ENCODE data around the gene USP15. TPM values are rescaled to one million over a fixed set of nuclear protein-coding genes. Genes with fewer than 3 reads are reported as not detected.
"Not testable (repeated sequence)": the region's sequence is repeated elsewhere in the genome, so short reads cannot be mapped to it uniquely, and the experiment has no call there.

Gene USP15
- total RNA-seq, 4 donors from 2014 or later = 70.8 to 99.4 (median 77.9) TPM

- TF ChIP-seq POLR2A (IDR thresholded peaks at IDR 0.05) = no peak
- TF ChIP-seq EP300 (IDR thresholded peaks at IDR 0.05) = no peak
- TF ChIP-seq CTCF (IDR thresholded peaks at IDR 0.05) = no peak
- Histone ChIP-seq H3K4me1 (no peaks in the 10 kb centered on the region), H3K27ac (no peak overlapping the region), H3K36me3 (peaks cover 0 to 39% (median 0%) of the 10 kb centered on the region in 3 donors), H3K9me3 (peaks cover 0 to 8% (median 0%) of the 10 kb centered on the region in 4 donors), H3K4me3 (no peak overlapping the region), H3K27me3 (no peaks in the 10 kb centered on the region)
- WGBS, 2 donors = 68 to 69% methylated on average over 2 of the region's 2 CpGs
- DNase-seq (ENCODE audit: low spot score in 2 of 2) = no peak
Measured at GRCh38 chr12:62361048-62361447, 100.8 kb downstream of the USP15 start.

GRCh38 chr12:62363506-62363905, 103.3 kb downstream of the USP15 start:
- WGBS, 2 donors = 98 to 99% methylated on average over 4 of the region's 4 CpGs
- Histone ChIP-seq H3K27ac (no peak overlapping the region), H3K4me1 (no peaks in the 10 kb centered on the region), H3K27me3 (no peaks in the 10 kb centered on the region), H3K4me3 (no peak overlapping the region), H3K36me3 (peaks cover 0 to 30% (median 0%) of the 10 kb centered on the region in 3 donors), H3K9me3 (peaks cover 0 to 12% (median 0%) of the 10 kb centered on the region in 4 donors)
- no peak for TF ChIP-seq POLR2A (IDR thresholded peaks at IDR 0.05)
- no peak for TF ChIP-seq EP300 (IDR thresholded peaks at IDR 0.05)
- no peak for TF ChIP-seq CTCF (IDR thresholded peaks at IDR 0.05)
- no peak for DNase-seq (ENCODE audit: low spot score in 2 of 2)

GRCh38 chr12:62364697-62365096, 104.5 kb downstream of the USP15 start:
- not testable (repeated sequence) for H3K4me1 ChIP-seq; DNase-seq (ENCODE audit: low spot score in 2 of 2); H3K27me3 ChIP-seq; H3K27ac ChIP-seq; H3K4me3 ChIP-seq
- peaks cover 0 to 27% (median 0%) of the 10 kb centered on the region in 3 donors for H3K36me3 ChIP-seq
- WGBS, 2 donors = 94 to 96% methylated on average over 1 of the region's 1 CpG
- peaks cover 0 to 12% (median 0%) of the 10 kb centered on the region in 4 donors for H3K9me3 ChIP-seq

- H3K4me1 ChIP-seq; H3K27me3 ChIP-seq; DNase-seq (ENCODE audit: low spot score in 2 of 2); H3K27ac ChIP-seq; H3K4me3 ChIP-seq: not testable (repeated sequence)
- Histone ChIP-seq H3K36me3 (peaks cover 0 to 33% (median 0%) of the 10 kb centered on the region in 3 donors), H3K9me3 (peaks cover 0 to 12% (median 0%) of the 10 kb centered on the region in 4 donors)
- WGBS, 2 donors = 93 to 100% methylated on average over 1 of the region's 1 CpG
Measured at GRCh38 chr12:62365846-62366245, 105.6 kb downstream of the USP15 start.

- WGBS, 2 donors = 98 to 99% methylated on average over 3 of the region's 3 CpGs
- H3K4me1 ChIP-seq = peaks cover 0 to 14% (median 0%) of the 10 kb centered on the region in 4 donors
- DNase-seq (ENCODE audit: low spot score in 2 of 2) = not testable (repeated sequence)
Measured at GRCh38 chr12:62368430-62369223, 108.4 kb downstream of the USP15 start.

GRCh38 chr12:62370189-62370588, 110.0 kb downstream of the USP15 start:
- H3K27ac ChIP-seq = no peak overlapping the region
- no peaks in the 10 kb centered on the region for H3K27me3 ChIP-seq
- no peak overlapping the region for H3K4me3 ChIP-seq
- peaks cover 0 to 15% (median 0%) of the 10 kb centered on the region in 3 donors for H3K36me3 ChIP-seq
- 95 to 97% methylated on average over 3 of the region's 3 CpGs for WGBS, 2 donors
- TF ChIP-seq POLR2A (IDR thresholded peaks at IDR 0.05) (no peak), CTCF (IDR thresholded peaks at IDR 0.05) (no peak), EP300 (IDR thresholded peaks at IDR 0.05) (no peak)
- H3K4me1 ChIP-seq = peaks cover 0 to 14% (median 0%) of the 10 kb centered on the region in 4 donors
- H3K9me3 ChIP-seq = peaks cover 0 to 12% (median 0%) of the 10 kb centered on the region in 4 donors
- no peak for DNase-seq (ENCODE audit: low spot score in 2 of 2)

More at GRCh38 chr12:62368430-62369223, 108.4 kb downstream of the USP15 start:
- peaks cover 0 to 25% (median 0%) of the 10 kb centered on the region in 3 donors for H3K36me3 ChIP-seq
- H3K4me3 ChIP-seq, H3K27me3 ChIP-seq, H3K27ac ChIP-seq: not testable (repeated sequence)
- peaks cover 0 to 12% (median 0%) of the 10 kb centered on the region in 4 donors for H3K9me3 ChIP-seq

Data from tibial nerve (tissue), 4 donors.